ENCODE results near the gene CEP128.
"Not testable (repeated sequence)": the region's sequence is repeated elsewhere in the genome, so short reads cannot be mapped to it uniquely, and the experiment has no call there.

Gene CEP128

DNA sequence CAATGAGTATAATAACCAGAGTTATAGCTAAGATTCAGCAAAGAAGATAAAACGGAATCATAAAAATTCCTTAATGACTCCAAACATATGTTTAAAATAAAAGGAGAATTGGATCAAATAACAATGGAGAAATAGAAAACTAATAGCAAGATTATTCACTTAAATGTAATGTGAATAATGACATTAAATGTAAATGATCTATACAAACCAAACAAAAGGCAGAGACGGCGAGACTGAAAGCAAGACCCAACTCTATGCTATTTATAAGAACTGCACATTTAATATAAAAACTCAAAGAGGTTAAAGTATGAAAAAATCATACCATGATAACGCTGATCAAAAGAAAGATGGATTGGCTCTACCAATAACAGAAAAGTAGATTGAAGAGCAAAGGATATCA, 10.0 kb upstream of the CEP128 start:
- no peak for FAIRE-seq

DNA sequence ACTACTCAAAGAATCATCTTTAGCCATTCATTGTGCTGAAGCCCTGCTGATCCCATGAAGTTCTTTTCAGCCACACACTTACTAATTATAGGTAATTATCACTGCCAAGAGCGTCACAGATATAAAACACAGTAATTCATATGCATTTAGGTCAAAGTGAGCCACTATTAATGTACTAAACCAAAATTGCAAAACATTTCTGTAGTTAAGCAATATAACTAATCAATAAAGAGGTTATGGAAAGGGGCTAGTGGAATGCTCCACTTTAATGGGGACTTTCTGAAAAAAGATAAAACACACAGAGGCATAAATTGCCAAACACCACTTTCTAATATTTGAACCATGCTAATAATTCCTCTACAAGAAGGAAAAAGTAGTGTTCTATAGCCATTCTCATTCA, 6.8 kb upstream of the CEP128 start:
- FAIRE-seq, result no peak

DNA sequence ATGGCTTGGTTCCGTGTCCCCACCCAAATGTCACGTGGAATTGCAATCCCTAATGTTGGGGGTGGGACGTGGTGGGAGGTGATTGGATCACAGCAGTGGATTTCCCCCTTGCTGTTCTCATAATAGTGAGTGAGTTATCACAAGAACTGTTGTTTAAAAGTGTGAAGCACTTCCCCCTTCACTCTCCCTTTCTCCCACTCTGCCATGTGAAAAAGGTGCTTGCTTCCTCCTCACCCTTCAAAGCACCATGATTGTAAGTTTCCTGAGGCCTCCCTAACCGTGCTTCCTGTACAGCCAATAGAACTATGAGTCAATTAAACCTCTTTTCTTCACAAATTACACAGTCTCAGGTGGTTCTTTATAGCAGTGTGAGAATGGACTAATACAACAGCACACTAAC, 5.3 kb upstream of the CEP128 start:
- FAIRE-seq, result no peak

DNA sequence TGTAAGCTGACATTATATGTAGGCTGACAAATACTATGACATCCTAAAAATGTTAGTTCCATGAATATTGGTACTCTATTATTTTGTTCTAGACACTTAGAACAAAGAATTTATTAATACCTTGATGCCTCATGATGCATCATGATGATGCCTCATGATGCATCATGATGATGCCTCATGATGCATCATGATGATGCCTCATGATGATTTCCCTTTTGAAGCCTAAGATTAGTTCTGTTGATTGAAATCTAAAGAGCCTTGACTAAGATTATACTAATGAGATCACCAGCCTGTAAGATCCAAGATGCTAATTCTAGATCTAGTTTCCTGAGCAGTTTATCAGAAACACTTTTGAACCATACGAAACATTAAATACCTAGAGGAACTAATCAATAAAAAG, 4.6 kb upstream of the CEP128 start:
- FAIRE-seq, result no peak

DNA sequence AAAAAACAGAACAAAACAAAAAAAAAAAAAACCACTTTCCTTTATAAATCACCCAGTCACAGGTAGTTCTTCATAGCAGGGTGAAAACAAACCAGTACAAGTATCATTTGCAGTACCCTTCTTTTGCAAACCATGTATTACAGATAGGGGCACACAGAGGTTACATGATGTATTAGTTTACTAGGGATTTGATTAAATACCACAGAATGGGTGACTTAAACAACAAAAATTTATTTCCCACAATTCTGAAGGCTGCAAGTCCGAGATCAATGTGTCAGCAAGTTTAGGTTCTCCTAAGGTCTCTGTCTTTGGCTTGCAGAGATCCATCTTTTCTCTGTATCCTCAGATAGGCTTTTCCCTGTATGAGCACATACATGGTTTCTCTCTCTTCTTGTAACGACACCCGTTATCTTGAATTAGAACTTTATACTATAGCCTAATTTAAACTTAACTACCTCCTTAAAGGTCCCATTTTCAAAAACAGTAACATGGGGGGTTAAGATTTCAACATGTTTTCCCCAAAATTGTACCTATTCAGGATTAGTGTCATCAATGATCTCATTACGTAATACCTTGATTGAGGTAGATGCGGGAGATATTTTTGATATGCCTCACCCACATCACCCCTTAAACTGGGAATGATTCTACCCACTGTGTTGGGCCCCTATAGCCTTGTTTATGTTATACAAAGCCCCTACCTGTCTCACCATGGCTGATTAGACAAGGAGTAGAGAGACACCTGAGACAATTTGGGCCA, 3.5 kb upstream of the CEP128 start:
- no peak for FAIRE-seq

DNA sequence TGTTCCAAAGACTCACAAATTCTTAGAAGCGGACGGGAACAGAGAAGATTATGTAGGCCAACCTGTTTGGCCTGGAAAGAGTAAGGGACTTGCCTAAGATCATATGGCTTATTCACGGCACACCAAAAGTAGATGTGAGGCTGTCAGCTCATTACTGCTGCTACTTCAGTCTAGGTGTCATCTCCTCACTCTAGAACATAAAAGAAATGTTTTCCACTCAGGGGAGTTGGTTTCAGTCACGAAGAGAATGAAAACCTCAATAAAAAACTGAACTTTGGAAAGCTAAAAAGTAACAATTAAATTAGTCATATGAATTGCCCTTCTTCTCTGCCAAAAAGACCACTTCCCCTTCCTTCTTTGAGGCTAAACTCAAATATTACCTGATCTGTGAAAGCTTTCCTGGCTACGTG, 658 bp upstream of the CEP128 start:
- FAIRE-seq, result no peak

DNA sequence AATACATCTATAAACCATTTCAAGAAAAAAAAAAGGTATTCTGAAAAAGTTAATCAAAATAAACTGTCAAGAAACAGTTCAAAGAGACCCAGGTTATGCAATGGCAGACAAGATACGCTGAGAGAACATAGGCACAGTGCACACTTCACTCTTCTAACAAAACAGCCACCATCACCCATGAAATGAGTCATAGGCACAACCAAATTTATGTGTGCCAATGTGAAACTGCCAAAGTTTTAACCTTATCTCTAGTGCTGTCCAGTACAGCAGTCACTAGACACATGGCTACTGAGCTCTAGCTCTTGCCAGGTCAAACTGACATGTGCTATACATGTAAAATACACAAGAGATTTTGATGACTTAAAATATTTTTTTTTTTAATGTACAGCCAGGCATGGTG, 1.4 kb downstream of the CEP128 start:
- no peak for FAIRE-seq

DNA sequence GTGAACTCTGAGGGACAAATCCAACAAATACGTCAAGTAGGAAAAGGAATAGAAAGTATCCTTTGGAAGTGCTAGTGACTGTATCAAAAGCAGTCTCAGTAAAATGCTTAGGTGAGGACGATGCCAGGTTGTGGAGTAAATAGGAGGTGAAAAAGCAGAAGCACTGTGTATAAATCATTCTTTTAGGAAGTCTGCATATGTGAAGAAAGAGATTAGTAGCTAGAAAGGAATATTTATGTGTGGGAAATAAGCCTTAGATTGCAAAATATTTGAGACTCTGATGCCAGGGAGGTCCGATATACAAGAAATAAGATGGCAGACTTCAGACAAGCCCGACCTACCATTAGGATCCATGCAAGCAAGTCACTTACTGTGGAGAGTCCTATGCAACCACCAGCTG, 7.9 kb downstream of the CEP128 start:
- no peak for FAIRE-seq

DNA sequence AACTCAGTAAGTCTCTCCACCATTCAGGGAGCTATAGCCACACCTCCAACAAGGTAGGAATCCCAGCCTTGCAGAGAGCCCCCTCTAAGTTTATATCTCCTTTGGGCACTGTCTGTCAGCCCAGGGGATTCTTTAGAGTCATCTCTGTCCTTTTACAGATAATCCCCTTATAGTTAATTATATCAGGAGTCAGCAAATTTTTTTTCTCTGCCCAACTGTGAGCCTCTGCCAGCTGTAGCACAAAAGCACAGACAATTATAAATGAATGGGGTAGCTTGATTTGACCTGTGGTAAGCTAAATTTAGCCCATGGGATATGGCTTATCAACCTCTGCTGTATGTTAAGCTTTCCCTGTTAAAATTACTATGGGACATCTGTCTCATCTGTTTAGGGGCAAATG, 8.3 kb downstream of the CEP128 start:
- FAIRE-seq, result no peak

DNA sequence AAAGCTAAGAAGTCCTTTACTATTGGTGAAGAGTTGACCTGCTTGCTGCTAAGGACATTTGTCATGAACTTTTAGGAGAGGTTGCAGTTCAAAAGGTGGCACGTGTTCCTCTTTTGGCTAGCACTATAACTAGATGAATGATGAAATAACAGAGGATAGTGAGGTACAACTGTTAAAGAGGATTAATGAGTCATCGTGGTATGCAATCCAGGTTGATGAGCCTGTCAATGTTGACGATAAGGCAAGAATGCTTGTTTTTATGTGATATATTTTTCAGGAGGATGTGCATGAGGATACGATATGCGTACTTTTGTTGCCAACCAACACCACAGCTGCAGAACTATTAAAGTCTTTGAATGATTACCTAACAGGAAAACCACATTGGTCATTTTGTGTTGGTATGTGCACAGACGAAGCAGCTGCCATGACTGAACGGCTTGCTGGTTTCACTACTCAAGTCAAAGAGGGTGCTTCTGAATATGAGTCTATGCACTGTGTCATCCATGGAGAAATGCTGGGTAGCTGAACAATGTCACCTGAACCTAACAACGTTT, 10.6 kb downstream of the CEP128 start:
- no peak for FAIRE-seq

DNA sequence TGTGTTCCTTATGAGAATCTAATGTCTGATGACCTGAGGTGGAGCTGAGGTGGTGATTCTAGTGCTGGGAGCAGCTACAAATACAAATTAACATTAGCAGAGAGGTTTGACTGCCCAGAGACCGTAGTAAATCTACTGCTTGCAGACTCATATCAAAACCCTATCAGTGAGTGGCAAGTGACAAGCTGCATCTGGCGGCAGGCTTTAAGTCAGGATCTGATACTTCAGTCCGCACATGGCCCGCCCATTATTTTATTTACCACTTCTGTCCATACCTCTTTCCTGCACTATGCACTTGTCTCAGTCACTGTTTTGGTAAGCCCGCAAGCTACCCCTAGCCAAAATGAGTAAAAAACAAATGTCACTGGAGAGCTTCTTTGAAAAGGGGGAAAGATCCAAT, 11.4 kb downstream of the CEP128 start:
- no peak for FAIRE-seq

DNA sequence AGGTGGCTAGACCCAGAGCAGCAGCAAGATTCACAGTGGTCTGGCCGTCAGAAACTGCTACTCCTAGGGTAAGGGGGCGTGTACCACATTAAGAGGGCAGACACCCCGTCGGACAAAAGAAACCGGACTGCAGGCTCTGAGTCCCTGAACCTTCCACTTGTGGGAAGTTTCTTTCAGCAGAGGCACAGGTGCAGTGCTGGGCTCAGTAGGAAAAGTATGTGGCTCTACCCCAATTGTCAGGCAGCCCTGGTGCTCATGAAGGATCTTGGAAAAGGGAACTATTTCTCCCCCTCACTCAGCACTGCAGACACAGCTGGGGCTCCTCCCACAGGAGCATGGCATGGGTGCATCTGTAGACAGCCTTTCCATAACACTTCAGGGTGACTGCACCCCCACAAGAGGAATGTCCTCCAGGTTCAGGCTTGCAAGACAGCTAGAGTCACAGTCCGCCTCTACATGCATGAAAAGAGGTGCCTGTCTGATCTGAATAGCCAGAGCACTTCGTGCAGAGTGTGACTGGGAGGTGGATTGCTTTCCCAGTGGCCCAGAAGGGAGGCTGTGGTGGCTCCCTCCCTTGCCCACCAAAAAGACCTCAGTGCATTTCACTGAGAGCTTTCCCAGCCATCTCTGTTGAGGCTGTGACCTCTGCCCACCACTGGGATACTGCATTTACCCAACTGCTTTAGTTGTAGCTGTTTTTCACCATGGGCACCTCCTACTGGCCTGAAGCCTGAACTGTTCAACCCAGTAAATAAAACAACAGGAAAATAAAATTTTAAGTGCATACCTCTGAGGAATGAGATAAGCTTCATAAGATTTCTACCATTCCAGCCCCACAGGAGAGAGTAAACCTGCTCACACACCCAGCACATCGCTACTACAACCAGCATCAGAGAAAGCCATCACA, 14.2 kb downstream of the CEP128 start:
- no peak for FAIRE-seq

DNA sequence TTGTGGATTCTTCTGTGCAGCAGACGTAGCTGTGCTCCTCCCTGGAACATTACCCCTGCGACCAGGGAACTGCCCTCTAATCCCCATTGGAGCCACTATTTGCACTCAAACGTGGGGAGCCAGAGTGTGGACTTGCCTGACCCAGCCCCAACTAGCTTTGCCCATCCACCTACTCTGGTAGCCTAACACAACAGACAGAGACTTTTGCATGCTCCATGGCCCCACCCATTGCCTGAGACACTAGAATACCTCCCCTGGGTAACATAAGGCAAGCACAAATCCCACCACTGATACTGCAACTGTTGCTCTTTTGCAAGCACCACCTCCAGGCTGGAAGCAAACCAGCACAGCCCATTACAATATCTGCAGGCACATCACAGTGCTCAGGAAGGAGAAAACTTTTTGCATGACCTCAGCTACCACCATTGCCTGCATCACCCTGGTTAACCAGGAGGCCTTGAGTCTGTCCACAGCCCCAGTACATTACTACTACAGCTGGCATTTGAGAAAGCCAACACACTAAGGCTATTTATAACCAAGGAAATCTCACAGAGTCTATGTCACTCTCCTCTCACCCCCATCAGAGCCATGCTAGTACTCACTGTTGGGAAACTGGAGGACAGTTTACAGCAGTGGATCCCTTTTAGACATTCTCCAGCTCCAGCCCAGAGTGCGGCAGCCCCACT, 15.0 kb downstream of the CEP128 start:
- FAIRE-seq, result no peak

DNA sequence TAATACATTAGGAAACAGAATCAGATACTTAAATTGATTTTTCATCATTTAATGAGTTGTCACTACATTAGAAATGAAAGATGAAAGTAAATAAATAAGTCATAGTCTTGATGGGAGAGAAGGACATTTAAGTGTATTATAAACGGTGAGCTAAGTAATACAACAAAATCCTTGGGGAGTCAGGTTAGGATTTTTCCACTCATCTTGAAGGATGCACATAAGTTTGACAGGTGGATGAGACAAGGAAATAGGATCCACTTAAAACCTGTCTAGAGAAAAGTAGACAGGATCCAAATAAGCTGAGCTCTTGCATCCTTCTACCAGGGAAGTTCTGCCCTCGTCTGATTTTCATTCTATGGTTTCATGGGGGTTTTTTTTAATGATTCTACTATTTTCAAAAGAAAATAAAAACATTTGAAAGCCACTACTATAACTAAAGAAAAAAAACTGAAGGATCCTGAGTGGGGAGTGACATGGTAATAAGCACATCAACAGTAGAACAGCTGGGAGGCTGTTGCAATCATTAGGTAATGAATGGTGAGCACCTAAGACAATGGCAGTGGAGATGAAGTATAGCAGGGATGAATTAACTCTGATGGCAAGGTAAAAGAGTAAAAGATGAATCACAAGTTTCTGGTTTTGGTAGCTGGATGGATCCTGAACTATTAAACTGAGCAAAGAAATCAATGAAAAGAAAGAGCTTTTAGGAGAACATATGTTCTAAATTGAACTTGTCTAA, 17.0 kb downstream of the CEP128 start:
- no peak for FAIRE-seq

DNA sequence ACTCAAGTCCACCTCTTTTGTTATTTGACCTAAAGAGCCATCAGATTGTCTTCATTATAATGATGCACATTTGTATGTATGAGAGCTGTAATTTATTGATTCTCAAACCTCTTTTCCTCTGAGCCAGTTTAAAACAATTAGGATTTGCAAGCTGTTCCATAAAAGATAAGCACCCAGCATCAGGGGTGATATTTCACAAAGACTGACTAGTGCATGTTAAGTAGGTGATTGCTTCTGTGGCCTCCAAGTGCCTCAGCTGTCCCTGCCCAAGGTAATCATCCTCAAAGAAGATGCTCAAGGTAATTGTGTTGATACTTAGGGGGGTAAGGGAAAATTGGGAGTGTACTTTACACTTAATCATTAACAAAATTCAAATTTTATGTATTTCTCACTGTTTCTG, 18.2 kb downstream of the CEP128 start:
- FAIRE-seq, result no peak

DNA sequence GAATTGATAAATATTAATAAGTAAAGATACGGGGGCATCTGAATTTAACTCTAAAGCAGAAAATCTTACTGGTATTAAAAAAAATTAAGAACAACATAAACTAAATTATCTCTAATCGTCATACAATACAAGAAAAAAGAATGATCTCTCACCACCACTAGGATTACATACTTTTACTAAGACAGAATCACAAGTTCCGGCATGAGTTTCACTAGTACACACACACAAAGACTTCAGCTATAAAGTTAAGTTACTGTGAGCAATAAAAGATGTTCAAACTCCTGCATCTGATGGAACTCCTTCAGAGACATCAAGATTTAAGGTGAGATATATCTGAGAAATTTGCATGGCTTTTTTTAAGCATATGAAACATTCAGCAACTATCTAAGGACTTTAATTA, 21.9 kb downstream of the CEP128 start:
- no peak for FAIRE-seq

DNA sequence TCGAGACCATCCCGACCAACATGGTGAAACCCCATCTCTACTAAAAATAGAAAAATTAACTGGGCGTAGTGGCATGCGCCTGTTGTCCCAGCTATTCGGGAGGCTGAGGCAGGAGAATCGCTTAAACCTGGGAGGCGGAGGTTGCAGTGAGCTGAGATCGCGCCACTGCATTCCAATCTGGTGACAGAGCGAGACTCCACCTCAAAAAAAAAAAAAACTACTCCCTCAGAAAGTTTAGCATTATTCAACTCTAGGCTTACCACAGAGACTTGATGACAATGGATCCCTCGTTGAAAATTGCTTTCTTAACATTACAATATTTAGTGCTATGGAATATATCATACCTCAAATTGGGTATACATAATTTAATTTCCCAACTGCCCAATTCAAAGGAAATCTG, 29.5 kb downstream of the CEP128 start:
- FAIRE-seq, result not testable (repeated sequence)

DNA sequence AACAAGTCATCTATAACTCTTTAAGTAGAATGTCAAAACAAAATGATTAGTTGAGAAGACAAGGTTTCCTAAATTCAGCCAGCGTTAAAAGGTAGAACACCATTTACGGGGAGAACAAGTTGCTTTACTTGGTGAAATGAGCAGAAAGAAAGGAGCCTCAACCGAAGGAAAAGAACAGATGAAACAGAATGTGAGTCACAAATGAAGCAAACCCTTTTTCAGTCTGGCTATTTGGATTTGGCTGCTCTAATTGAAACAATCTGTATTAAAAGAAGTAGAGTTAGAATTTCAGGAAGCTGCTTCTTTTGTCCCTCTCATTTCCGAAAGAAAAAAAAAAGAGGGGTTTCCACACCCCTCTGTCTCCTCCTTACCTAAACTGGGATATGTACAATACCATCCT, 34.6 kb downstream of the CEP128 start:
- no peak for FAIRE-seq

DNA sequence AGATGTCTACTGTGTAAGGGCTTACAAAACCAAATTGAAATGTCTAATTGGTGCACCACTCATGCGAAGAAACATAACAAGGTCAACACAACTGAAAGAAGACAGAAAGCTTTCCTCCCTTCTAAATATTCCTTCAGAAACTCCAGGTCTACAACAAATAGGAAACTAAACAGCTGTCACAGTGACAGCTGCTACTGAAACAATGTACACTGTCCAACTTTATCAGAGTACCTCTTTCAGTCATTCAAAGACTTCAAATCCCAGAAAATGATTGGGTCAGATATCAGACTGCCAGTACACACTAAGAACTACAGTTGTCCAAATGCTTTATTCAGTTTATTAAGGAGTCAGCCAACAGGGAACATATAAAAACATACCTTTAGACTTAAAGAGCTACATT, 35.2 kb downstream of the CEP128 start:
- no peak for FAIRE-seq

DNA sequence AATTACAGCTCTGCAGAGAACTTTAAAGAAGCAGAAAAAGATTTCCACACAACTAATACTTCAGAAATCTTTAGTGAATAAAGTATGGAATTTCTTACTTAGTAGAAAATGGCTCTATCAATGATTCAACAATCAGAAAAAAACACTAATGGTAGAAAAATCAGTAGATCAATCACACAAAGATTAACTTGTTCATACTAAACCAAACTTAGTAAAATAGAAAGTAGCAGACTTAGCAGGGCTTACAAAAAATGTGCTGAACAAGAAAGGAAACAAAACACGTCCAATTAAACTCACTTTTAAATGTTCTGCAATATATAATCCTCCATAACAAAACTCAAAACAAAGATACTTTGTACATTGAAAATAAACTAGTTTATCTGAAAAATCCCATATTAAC, 38.9 kb downstream of the CEP128 start:
- no peak for FAIRE-seq

DNA sequence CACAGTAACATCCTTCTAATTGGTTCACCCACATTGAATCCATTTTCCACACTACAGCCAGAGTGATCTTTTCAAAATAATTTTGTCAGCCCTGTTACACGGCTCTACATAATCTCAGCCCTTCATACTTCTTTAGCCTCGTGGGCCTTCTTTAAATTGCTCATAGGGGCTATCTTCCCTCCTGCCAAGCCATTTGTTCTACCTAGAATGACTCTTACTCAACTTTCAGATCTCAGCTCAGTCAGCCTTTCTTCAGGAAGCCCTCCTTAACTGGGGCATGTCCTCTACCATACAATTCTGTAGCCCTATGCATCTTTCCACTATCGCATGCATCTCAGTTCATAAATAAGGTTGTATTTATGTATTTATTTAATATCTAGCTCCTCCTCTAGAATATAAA, 39.7 kb downstream of the CEP128 start:
- FAIRE-seq, result no peak

DNA sequence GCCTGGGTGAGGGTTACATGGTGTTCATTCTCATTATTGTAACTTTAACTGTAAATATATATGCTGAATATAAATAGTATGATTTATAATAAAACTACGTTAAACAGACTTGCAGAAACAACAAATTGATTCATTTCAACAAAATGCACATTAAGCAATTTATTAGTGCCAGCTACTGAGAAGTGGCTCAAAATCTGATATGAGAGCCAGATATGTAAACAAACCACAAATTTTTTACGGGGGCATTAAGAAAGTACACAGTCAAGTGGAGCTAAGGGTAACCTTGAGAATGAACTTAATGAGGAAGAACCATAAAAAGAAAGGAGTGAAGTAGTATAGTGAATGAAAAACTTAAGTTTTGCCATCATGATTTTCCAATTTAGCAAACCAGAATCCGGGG, 40.3 kb downstream of the CEP128 start:
- no peak for FAIRE-seq

DNA sequence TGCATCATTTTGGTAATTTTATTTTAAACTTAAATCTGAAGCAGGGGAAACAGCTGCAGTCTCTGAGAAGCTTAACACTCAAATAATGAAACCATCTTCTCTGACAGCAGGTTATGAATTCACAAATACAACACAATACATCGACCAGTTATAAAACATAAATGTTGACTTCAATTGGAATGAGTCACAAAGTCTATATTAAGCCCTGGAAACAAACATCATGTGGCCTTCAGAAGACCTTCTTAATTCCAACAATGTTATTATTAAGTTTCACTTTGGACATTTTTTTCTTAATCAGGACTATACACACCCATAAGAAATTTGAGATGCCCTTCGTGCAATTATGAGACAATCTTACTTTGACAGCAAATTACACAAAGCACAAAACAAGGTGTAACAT, 68.9 kb downstream of the CEP128 start:
- FAIRE-seq, result no peak

Data from TTC549 (cell line).